Measurements from ENCODE around the gene TWIST1. TPM values are rescaled to one million over a fixed set of nuclear protein-coding genes. Genes with fewer than 3 reads are reported as not detected.

The TWIST1 gene
- total and polyA plus RNA-seq, 11 donors: 0.38 to 4.6 (median 1.0) TPM

DNA sequence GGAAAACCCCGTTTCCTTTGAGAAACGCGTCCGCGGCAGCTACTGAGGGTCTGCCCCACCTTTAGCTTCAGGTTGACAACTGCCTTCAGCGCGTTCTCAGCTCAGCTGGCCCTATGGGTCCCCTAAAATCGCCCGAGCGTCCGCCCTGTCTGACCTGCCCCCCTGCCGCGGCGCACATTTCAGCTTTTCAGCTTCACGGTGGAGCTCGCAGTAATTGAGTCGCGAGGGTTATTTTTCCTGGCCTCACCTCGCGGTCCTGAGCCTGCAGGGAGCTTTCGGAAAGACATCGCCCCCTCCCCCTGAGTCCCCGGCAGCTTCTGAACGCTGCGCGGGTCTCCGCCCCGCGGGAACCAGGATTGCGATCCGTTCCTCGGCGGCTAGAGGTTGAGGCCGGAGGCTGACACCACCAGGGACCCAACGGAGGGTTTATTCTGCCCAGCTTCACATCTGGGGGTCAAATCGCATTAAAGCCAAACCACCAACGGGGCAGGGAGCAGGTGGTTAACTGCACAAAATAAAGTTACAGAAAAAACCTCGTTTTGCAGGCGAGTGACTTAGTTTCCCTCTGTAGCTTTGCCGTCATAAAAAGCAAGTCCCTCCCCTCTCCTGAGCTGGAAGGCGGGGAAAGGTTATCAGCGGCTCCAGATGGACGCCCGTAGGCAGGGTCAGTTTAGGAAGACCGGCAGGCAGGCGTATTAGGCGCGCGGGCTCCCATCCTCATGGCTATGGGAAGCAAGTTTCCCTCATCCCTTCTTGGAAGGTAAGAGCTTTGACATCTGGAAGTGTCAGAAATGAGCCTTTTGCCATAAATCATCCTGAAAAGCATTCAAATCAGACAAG lies 11.0 kb downstream of the TWIST1 start:
- Histone ChIP-seq H3K4me3 (peak overlapping the region; percentile 21 to 62 (median 46)), H3K36me3 (no peaks in the 10 kb centered on the region), H3K27me3 (peaks cover 20 to 97% (median 67%) of the 10 kb centered on the region in 9 donors), H3K9me3 (no peaks in the 10 kb centered on the region), H3K4me1 (peaks cover 0 to 25% (median 7%) of the 10 kb centered on the region in 12 donors), H3K27ac (no peak overlapping the region)
- TF ChIP-seq CTCF (IDR thresholded peaks at IDR 0.05) (no peak), POLR2A (IDR thresholded peaks at IDR 0.05) (no peak)
- peak in 2 of 4 donors; percentile 36 to 75 for ATAC-seq
- 2 to 5% (median 3%) methylated on average over 48 to 49 of the region's 49 CpGs for WGBS, 4 donors
- intact Hi-C loops (cut with DNase I): no loop called here
- DNase-seq: peak in 1 of 5 donors; percentile 15

DNA sequence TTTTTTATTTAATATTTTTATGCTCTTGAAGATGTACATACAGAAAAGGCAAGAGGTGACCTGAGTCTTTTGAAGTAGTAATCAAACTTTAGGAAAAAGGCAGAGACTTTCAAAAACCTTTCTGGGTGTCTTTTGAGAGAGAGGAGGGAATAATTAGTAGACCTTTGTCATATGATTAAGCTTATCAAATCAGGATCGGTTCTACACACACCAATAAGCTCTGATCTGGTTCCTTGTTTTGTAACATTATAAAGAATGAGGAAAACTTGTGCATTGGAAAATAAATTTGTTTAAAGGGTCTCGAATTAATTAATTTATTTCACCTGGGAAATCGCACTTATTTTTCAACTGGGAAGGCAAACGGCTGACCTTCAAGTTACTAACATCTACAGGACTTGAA lies 11.9 kb downstream of the TWIST1 start:
- no peak overlapping the region for H3K4me3 ChIP-seq
- TF ChIP-seq CTCF (IDR thresholded peaks at IDR 0.05): no peak
- no peak for TF ChIP-seq POLR2A (IDR thresholded peaks at IDR 0.05)
- H3K36me3 ChIP-seq: no peaks in the 10 kb centered on the region
- 30 to 55% (median 43%) methylated on average over 4 of the region's 4 CpGs for WGBS, 4 donors
- no peaks in the 10 kb centered on the region for H3K9me3 ChIP-seq
- no peak overlapping the region for H3K27ac ChIP-seq
- DNase-seq (no peak), ATAC-seq (no peak)
- H3K27me3 ChIP-seq: peaks cover 18 to 89% (median 59%) of the 10 kb centered on the region in 9 donors
- H3K4me1 ChIP-seq: peaks cover 0 to 25% (median 7%) of the 10 kb centered on the region in 12 donors
- intact Hi-C loops (cut with DNase I): no loop called here

DNA sequence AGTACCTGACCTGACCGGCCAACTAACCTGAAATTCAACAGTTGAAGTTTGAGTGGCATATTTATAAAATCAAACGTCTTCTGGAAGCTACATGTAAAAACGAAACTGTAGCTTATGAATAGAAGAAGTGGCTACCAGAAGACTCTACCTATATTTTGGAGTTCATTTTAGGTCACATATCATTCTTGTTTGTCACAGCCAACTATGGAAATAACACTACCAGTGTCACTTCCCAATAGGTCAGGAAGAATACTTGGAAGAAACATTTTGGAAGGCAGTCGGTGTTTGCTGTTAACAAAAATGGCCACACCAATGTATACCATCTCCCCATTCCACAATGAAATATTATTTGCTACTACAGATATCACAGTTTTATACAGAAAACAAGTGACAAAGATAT lies 12.6 kb downstream of the TWIST1 start:
- 71 to 86% (median 74%) methylated on average over 4 of the region's 4 CpGs for WGBS, 4 donors
- Histone ChIP-seq H3K4me1 (peaks cover 0 to 25% (median 7%) of the 10 kb centered on the region in 12 donors), H3K27me3 (peaks cover 11 to 88% (median 56%) of the 10 kb centered on the region in 9 donors), H3K36me3 (no peaks in the 10 kb centered on the region), H3K4me3 (no peak overlapping the region), H3K9me3 (no peaks in the 10 kb centered on the region), H3K27ac (no peak overlapping the region)
- ATAC-seq (no peak), DNase-seq (no peak)
- no peak for TF ChIP-seq CTCF (IDR thresholded peaks at IDR 0.05)
- TF ChIP-seq POLR2A (IDR thresholded peaks at IDR 0.05): no peak
- intact Hi-C loops (cut with DNase I): no loop called here

GRCh38 chr7:19102884-19103283 lies 14.6 kb downstream of the TWIST1 start:
- Histone ChIP-seq H3K4me3 (no peak overlapping the region), H3K27me3 (peaks cover 11 to 78% (median 42%) of the 10 kb centered on the region in 9 donors), H3K36me3 (no peaks in the 10 kb centered on the region), H3K4me1 (peaks cover 0 to 21% (median 7%) of the 10 kb centered on the region in 12 donors), H3K27ac (no peak overlapping the region), H3K9me3 (no peaks in the 10 kb centered on the region)
- ATAC-seq: no peak
- DNase-seq: no peak
- TF ChIP-seq CTCF (IDR thresholded peaks at IDR 0.05) (no peak), POLR2A (IDR thresholded peaks at IDR 0.05) (no peak)
- 82 to 94% (median 88%) methylated on average over 4 of the region's 4 CpGs for WGBS, 4 donors
- intact Hi-C loops (cut with DNase I): no loop called here

Data from heart left ventricle (tissue), 16 donors.